Stimulated activated naive CD4-positive, alpha-beta T cell (primary cell): ENCODE results near the gene RLN1.
"Not testable (repeated sequence)": the region's sequence is repeated elsewhere in the genome, so short reads cannot be mapped to it uniquely, and the experiment has no call there.

ENCODE experiments used
- DNase-seq, 6 experiments: peaks; one replicate each; lab custom pipeline; 2025; lab: John Stamatoyannopoulos, UW

Gene RLN1, protein sequence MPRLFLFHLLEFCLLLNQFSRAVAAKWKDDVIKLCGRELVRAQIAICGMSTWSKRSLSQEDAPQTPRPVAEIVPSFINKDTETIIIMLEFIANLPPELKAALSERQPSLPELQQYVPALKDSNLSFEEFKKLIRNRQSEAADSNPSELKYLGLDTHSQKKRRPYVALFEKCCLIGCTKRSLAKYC

DNA sequence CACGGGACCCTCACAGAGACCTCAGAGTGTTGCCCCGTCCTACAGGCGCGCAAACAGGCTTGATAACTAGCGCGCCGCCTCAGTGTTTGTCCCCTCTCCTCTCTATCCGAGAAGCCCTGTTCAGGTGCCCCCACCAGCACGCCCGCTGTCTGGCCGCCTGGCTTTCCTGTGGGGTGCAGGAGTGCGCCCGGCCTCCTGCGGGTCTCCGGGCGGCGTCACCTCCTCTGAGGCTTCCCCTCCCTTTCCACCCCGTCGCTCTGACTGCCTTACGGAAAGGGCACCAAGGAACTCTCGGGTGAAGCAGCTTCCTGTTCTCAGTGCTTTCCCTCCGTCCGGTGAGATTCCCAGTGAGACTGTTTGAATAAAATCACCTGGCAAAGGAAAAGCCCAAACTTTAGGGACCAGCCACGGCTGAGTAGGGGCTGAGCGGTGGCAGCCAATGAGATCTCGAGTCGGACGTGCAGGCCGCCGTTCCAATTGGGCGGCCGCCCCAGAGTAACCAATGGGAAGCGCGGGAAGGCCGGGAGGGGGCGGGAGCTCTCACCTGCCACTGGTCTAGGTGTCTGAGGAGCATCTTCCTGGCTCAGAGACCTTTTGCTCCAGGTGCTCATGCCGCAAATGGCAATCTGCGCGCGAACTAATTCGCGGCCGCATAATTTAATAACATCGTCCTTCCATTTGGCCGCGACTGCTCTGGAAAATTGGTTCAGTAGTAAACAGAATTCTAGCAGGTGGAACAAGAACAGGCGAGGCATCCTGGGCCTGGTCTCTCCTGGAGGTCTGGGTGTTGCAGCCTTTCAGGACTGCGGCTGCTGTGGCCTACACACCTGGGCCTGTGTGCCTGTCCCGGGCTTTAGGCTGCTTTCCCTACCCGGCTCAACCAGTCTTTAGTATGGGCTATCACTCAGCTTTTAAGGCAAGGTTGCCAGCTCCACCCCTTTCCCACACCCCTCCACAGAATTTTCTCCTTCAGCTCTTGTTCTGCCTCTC lies at the start of gene RLN1:
TSS of gene RLN1 (minus strand) at position 885 of the 990 bp plus-strand sequence. CDS start at position 755, 130 bp downstream.
- DNase-seq = peak in 3 of 6 experiments; percentile 33 to 57 (median 39)

DNA sequence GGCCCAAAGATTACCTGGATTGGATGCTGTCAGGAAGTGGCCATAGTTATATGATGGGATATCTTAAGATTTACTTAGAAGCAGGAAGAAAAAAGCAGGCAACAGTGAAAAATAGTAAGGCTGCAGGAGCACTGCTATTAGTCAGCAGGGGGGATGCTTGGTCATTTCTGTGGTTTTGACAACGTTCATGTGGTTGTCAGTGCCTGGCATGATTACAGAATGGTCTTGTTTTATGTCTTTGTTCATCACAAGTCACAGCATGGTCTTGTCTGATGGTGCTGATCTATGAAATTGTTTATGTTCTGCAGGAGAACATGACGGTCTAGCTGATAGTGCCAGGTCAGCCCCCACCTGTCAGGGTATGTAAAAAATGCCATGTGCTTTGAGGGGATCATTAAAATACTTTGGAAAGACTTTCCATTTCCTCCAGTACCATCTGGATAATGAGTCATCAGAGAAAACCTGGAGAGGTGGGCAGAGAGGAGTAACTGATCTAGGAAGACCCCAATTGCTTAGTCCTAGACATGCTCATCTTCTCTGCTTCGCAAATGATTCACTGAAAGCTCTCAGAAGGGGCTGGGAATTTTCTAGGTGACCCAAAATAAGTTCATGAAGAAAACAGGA lies 49.5 kb upstream of the RLN1 start:
- no peak for DNase-seq

DNA sequence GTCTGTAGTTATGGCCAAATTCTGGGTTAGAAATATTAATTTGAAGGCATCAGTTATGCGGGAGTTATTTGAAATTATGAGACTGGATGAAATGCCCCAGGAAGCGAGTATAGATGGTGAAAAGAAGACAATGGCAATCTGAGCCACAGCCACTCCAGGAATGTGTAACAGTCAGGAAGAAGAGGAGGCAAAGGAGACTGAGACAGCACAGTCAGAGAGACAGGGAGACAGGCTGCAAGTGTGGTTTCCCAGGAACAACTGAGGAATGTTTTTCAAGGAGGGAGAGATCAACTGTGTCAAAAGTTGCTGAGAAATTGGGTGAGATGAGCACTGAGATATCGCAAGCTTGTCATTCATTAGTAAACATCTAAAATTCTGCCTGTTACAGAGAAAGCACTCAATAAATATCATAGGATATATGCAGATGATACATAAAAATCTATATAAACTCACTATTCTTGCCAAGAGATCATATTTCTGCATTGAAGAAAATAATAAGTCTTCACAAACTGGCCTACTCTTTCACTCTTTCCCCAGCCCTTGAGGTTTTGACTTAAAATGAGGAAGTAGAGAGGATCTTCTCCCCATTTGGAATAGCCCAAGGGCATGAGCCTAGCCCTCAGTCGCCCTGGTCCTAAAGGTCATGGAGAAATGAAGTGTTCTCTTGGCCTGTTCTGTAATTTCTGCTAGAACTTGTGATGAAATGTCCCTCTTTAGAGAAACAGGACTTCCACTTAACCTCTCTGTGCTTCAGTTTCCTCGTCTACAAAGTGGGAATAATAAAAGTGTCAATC lies 48.5 kb upstream of the RLN1 start:
- no peak for DNase-seq

DNA sequence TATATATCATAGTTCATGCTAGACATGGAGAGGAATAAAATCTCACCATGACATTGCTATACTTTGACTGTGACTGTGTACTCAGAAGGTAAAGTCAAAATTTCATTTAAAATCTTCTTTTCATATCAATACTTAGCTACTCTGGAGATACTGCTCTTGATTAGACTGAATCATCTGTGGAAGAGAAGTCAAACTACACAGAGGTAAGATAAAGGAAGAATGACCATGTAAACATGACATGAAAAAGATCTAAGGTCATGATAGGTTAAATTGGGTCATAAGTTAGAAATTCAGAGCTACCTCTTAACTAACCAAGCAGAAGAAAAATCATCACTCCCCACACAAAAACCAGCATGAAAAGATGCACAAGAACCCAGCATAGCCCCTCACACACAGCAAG lies 44.8 kb upstream of the RLN1 start:
- DNase-seq = no peak

DNA sequence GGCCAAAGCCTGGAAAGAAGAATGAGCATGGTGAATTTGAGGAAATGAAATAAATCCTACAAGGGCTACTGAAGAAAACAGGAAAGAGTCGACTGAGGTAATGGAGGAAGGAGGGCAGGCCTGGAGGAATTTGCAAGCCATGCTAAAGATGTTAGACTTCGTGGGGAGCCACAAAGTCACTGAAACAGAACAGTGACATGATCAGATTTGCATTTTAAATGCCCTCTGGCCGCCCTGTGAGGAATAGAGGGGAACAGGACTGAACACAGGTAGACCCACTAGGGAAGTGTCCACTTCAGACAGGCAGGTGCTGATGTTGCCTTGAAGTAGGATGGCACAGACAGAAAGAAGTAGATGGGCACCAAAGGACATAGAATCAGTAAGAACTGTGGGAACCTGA lies 42.8 kb upstream of the RLN1 start:
- DNase-seq = no peak

DNA sequence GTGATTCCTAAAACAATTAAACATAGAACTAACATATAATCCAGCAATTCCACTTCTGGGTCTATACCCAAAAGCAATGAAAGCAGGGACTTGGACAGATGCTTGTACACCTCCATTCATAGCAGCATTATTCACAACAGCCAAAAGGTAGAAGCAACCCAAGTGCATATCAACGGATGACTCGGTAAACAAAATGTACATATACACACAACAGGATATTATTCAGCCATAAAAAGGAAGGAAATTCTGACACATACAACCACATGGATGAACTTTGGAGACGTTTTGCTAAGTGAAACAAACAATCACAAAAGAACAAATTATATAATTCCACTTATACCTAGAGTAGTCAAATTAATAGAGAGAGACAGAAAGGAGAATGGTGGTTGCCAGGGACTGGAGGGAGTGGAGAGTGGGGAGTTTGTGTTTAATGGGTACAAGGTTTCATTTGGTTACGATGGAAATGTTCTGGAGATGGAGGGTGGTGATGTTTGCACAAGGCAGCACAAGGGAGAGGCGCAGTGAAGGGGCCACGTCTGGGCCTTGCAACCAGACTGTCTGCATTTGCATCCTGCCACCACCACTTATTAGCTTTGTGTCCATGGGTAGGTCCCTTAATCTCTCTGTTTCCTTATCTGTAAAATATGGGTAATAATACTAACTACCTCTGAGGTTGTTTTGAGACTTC lies 36.3 kb upstream of the RLN1 start:
- DNase-seq = no peak

DNA sequence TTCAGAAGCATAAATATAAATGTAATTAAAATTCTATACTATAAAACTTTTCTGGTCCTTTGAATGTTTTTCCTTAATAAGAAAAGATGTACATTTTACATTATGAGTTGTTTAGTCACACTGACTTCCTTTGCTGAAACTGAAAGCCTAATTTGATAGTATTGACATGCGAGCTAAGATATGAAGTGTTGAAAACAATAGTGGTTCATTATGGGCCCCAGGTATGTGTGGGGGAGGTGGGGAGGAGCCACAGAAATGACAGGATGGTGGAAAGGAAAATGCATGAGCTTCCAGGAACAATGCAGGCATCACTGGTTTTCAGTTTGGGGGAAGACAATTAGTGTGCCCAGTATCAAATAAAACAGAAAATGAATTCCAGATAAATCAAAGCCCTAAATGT lies 35.4 kb upstream of the RLN1 start:
- no peak for DNase-seq

DNA sequence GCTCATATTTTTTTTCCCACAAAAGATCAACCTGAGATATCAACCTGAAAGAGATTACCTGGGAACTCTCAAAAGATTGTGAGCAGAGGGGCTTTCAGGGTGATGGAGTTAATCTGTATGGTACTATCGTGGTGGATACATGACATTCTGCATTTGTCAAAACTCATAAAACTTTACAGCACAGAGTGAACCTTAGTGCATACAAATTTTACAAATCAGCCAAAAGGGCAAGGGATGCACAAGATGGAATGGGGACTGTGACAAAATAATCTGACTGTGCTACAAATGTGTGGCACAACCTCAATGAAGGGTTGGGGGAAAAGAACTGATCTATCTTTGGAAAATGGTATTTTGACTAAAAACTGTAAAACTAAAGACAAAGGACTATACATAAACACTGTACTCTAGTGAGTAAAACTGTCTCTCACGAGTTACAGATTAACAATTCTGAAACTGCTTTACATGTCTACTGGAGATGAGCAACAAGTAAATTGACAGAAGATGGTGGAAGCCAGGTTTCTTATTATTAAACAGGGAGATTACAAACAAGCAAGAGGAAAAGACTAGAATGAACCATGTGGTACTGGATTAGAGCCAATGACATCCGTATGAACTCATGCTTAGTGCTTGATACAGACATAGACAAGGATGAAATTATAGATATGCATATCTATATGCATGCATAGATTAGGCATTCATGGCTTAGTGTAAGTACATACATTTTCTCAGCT lies 24.8 kb upstream of the RLN1 start:
- no peak for DNase-seq

DNA sequence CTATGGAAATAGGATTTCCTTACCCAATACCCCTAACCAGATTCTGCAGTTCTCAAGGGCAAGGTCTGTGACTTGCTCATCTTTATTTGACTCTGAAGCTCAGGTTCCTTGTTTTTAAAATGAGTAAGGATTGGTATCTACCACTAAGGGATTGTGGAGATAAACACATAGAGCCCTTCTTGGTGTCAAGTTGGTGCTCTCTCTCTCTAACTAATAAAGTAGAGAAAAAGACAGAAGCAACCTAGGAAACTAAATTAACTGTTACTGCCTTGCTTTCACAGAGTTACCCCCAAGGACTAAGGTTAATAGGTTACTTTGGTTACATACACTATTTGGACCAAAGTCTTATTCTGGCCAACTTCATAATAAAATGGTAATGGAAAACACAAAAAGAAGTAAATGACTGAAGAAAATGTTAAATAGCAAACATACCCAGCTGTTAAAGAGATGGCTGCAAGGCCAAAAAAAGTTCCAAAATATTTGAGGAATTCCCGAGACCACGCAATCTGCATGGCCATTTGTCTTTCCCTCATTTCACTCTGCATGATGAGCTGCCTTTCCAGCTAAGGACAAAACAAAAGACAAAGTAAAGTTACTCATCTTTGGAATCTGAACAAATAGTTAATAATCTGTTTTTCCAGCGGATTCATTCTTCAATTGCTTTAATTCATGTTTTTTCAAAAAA lies 21.8 kb upstream of the RLN1 start:
- DNase-seq = no peak

DNA sequence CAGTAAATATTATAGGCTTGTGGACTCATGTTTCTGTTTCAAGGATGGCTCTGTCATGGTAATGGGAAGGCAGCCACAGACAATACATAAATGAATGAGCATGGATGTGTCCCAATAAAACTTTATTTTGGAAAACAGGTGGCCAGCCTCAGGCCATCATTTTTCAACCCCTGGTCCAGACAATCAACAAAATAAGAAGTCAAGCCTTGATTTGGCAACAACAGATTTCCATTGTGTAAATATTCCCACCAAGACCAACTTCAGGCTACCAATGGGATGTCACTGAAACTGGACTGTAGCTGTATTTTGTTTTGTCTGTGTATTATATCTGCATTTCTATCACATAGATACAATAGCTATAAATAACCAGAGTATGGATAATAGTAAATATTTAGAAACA lies 20.7 kb upstream of the RLN1 start:
- no peak for DNase-seq

DNA sequence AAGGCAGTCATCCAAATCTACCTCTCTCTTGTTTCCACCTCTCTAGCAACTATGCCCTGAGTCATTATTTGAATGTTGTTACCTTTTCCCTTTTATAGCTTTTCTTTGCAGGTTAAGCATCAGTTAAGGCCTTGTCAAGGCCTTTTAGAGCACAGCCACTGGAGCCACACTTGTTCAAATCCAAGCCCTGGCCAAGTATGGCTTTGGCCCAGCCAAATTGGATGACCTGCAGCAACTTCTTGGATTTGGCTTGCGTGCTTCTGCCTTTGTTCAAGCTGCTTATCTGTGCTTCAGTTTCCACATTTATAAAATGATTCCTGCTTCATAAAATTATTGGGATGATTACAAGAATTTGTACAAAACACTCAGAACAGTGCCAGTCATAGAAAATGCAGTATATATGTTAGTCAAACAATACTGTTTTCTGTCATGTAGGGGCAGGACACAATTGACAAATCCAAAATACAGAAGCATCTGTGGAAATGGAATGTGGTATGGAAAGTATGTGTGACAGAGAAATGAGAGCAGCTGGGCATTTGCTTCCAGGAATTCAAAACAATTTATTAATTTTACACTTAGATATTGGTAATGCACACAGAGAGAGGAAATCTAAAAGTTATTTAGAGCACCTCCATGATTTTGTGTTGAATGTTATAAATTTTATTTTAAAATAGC lies 17.9 kb upstream of the RLN1 start:
- no peak for DNase-seq

DNA sequence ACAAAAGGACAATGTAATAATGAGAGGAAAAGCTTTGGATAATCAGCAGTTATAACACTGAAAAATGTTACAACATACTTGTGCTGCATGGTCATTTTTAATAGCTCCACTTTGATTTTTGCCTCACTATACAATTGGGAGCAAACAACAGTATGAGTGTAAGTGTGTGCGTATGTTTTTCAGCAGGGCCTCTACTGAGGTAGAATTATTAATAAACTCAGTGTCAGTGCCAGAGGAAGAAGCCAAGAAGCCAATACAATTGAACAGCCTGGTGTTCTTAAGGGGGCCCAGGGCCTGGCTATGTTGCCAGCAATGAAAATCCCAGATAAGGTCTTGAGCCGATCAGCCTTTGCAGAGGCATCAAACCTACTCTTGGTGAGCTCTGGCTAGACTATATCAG lies 16.1 kb upstream of the RLN1 start:
- no peak for DNase-seq

DNA sequence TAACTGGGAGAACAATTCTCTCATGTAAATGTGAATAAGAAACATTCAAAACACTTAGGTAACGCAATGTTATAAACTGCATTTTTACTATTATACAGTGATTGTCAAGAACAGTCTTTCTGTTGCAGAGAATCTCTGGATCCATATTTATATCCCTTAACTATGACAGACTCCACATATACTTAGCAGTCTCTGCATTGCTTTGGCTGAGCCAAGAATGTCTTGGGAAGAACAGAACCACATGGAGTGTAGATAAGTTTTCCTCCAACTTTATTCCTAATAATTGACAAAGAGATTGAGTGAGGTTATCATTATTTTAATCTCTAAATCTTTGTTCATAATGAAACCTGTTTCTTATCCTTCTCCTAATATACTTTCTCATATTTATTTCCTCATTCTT lies 15.6 kb upstream of the RLN1 start:
- no peak for DNase-seq

DNA sequence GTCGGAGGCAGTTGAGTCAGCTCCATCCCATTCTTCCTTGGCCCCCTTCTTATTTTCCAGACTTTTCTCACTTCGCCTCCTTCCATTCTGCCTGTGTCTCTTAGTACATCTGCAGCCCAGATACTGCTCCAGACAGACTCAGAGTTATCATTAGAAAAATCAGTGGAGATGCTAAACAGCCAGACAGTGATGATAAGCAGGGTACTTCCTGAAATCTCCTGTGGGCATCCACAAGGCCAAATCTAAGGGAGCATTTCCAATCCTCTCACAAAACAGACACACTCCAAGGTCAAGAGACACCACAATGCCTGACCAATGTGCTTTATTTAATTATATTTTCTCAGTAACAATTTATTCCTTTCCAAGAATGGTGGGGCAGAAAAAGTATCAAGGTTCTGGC lies 14.5 kb upstream of the RLN1 start:
- no peak for DNase-seq

DNA sequence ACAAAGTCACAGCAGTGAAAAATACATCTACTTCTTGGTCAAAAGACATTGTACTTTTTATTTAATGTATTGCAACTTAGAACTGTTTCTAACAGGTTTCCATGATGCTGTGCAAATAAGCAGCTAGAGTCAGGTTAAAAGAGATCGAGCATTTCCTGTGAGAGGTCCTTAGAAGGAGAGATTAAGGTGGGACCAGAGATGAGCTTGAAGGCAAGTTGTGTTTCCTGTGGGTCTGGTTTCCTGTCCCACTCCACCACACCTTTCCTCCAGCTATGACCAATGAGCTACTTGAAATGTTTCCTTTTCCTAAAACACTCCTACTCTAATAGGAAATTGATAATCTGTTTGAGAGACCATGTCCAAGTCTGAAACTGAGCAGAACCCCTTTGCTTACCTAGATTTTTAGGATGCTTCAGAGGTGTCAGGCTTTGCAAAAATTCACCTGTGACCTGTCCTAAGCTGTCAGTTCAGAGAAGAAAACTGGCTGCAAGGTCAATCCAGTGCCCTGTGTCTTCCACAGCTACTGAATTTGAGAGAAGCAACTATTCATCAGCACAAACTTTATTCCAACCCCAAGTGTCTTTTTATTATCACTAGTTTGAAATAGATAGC lies 13.1 kb upstream of the RLN1 start:
- DNase-seq = peak in 2 of 6 experiments; percentile 34

DNA sequence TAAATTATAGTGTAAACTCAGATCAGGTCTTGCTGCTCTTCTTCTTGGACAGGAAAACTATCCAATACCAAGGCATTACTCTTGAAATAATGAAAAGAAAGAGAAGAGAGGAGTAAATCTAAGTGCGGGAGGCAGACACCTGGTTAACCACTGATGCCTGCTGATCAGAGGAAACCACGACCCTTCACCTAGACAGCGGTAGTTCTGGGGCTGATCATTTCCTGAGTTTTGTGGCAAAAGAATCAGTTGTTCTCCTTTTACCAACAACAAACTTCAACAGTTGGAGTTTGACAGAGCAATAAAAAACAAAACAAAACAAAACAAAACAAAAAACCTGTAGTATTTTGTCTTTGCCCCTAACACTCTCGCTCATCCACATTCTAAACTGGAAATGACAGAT lies 3.0 kb downstream of the RLN1 start:
- DNase-seq = peak in 5 of 6 experiments; percentile 4 to 56 (median 50)

DNA sequence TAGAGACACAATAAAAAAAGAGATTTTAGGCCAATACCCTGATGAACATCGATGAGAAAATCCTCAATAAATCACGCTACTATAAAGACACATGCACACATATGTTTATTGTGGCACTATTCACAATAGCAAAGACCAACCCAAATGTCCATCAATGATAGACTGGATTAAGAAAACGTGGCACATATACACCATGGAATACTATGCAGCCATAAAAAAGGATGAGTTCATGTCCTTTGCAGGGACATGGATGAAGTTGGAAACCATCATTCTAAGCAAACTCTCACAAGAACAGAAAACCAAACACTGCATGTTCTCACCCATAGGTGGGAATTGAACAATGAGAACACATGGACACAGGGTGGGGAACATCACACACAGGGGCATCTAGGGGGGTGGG lies 8.4 kb downstream of the RLN1 start:
- DNase-seq = not testable (repeated sequence)

DNA sequence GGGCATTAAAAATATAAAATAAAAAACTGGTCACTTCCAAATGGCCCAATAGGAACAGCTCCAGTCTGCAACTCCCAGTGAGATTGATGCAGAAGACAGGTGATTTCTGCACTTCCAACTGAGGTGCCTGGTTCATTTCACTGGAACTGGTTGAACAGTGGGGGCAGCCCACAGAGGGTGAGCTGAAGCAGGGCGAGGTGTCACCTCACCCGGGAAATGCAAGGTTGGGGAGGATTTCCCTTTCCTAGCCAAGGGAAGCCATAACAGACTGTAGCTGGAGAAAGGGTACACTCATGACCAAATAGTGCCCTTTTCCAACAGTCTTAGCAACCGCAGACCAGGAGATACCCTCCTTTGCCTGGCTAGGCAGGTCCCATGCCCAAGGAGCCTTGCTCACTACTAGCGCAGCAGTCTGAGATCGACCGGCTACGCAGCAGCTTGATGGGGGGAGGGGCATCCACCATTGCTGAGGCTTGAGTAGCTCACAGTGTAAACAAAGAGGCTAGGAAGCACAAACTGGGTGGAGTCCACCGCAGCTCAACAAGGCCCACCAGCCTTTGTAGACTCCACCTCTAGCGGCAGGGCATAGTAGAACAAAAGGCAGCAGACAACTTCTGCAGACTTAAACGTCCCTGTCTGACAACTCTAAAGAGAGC lies 12.7 kb downstream of the RLN1 start:
- DNase-seq = peak in 3 of 6 experiments; percentile 6 to 24 (median 6)

DNA sequence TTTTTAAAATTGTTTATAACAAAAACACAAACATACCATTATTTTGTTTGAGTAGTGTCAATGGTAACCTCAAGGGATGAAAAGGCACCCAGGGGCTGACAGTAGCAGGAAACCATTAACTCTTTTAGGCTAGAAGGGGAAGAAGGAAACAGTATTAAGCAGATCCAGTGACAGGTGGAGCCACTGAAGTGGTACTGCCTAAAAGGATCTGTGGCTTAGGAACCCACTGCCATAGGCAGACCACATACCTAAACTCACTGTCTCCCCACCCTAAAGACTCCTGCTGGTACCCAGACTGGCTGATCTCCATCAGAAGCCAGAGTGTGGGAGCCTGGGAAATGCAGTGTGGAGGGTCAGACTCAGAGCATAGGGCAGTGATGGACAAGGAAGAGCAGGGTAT lies 13.5 kb downstream of the RLN1 start:
- DNase-seq = no peak
